T-cell (primary cell): ENCODE data around the gene LMOD2. TPM values are rescaled to one million over a fixed set of nuclear protein-coding genes. Genes with fewer than 3 reads are reported as not detected.
"Not testable (repeated sequence)": the region's sequence is repeated elsewhere in the genome, so short reads cannot be mapped to it uniquely, and the experiment has no call there.

Source experiments
- ATAC-seq, 4 experiments: fragments of 200-7000 bp in 3 of 4; fragments of 150-1000 bp in 1 of 4; cut with Tn5 transposase; replicated peaks in 1 of 4; 1 replicate in 3 of 4; 2 replicates in 1 of 4; pipeline ENCODE4 v1.10.0; 2021; ENCODE audit warnings: moderate library complexity in 3 of 4, mild to moderate bottlenecking in 2 of 4, moderate number of reproducible peaks in 1 of 4
- CTCF ChIA-PET, 2 donors: fragments of 300-600 bp; sonication (Branson Sonifier 250); formaldehyde crosslinking; loops; one replicate each; lab custom pipeline; 2022; ENCODE audit warnings: antibody characterized with exemption in 2 of 2; lab: Charles Lee
- POLR2A ChIA-PET, 2 donors: fragments of 300-600 bp; sonication (Branson Sonifier 250); formaldehyde crosslinking; loops; one replicate each; lab custom pipeline; 2022; ENCODE audit warnings: antibody characterized with exemption in 2 of 2; lab: Charles Lee
- DNase-seq, 35 experiments: peaks; one replicate each; pipeline versions ENCODE4 v3.0.0 to v3.0.0-alpha.2; 2013 to 2023
- H3K27ac ChIP-seq: one replicate; pipeline ENCODE4 v1.5.1; 2013; ENCODE audit warnings: low read length
- H3K27me3 ChIP-seq, 2 experiments: replicated peaks in 1 of 2; 1 replicate in 1 of 2; 2 replicates in 1 of 2; pipeline versions ENCODE4 v1.6.1 to v1.7.0; 2013; ENCODE audit warnings: low read length in 1 of 2, mixed read lengths in 1 of 2; ENCODE audit not compliant: control insufficient read depth in 2 of 2, insufficient read depth in 2 of 2; ENCODE audit errors: extremely low read depth in 1 of 2
- H3K36me3 ChIP-seq, 2 donors: 1 replicate in 1 of 2; 2 replicates in 1 of 2; pipeline versions ENCODE4 v1.6.1 to v1.7.0; 2013; ENCODE audit warnings: low read length in 1 of 2; ENCODE audit not compliant: control insufficient read depth in 2 of 2, insufficient read depth in 1 of 2; ENCODE audit errors: extremely low read depth in 1 of 2
- H3K4me1 ChIP-seq, 2 experiments: 1 replicate in 1 of 2; 2 replicates in 1 of 2; pipeline versions ENCODE4 v1.6.1 to v1.7.0; 2013; ENCODE audit warnings: low read length in 2 of 2, mixed read lengths in 1 of 2; ENCODE audit not compliant: insufficient read depth in 2 of 2, control insufficient read depth in 1 of 2; ENCODE audit errors: extremely low read depth in 1 of 2
- H3K4me3 ChIP-seq, 2 donors: 1 replicate in 1 of 2; 2 replicates in 1 of 2; pipeline versions ENCODE4 v1.5.1 to v1.7.0; 2013; ENCODE audit warnings: mild to moderate bottlenecking in 2 of 2, low read length in 1 of 2, moderate library complexity in 1 of 2; ENCODE audit not compliant: control insufficient read depth in 1 of 2; ENCODE audit errors: extremely low read depth in 1 of 2
- H3K9me3 ChIP-seq: 2 replicates; pipeline ENCODE4 v1.7.0; 2013
- H3K27ac Mint-ChIP-seq, 2 donors: one replicate each; pipeline ENCODE4 v1.8.0; 2020 to 2021; ENCODE audit warnings: mild to moderate bottlenecking in 2 of 2, mixed read lengths in 2 of 2
- H3K27me3 Mint-ChIP-seq, 2 donors: one replicate each; pipeline ENCODE4 v1.8.0; 2021 to 2022; ENCODE audit warnings: mixed read lengths in 2 of 2
- H3K36me3 Mint-ChIP-seq: one replicate; pipeline ENCODE4 v1.8.0; 2021; ENCODE audit warnings: mixed read lengths
- H3K4me1 Mint-ChIP-seq, 3 donors: one replicate each; pipeline ENCODE4 v1.8.0; 2020 to 2022; ENCODE audit warnings: mixed read lengths in 3 of 3, mild to moderate bottlenecking in 1 of 3
- H3K4me3 Mint-ChIP-seq, 3 donors: one replicate each; pipeline ENCODE4 v1.8.0; 2020 to 2022; ENCODE audit warnings: mild to moderate bottlenecking in 3 of 3, mixed read lengths in 3 of 3, moderate library complexity in 3 of 3
- H3K9me3 Mint-ChIP-seq, 3 donors: one replicate each; pipeline ENCODE4 v1.8.0; 2020 to 2022; ENCODE audit warnings: mixed read lengths in 3 of 3
- WGBS: methylation state at CpG from one replicate; pipeline ENCODE4 v1.1.5; 2013; ENCODE audit warnings: missing lambda C conversion rate; ENCODE audit not compliant: insufficient coverage; 5-methylcytosine and 5-hydroxymethylcytosine counted together
- total RNA-seq, 35 experiments: library from RNA in 6 of 35; stranded (reverse) in 6 of 35; fragments of 120-200 nt in 1 of 35; gene quantifications; one replicate each; pipeline versions ENCODE4 v1.2.1 to v1.2.4 and lab custom pipeline; 2013 to 2026

LMOD2 gene
- total RNA-seq, 5 donors from 2014 or later (not counting 1 experiment from before 2014, with no cell fraction given): not detected

- no peaks in the 10 kb centered on the region for H3K27me3 ChIP-seq
- no peak overlapping the region for H3K4me3 Mint-ChIP-seq
- H3K27ac Mint-ChIP-seq: no peak overlapping the region
- H3K4me3 ChIP-seq: no peak overlapping the region
- WGBS: no CpG with 5 or more reads among the region's 2 CpGs
- no peak for DNase-seq
- H3K27ac ChIP-seq: no peak overlapping the region
- H3K4me1 ChIP-seq: no peaks in the 10 kb centered on the region
- no peaks in the 10 kb centered on the region for H3K36me3 ChIP-seq
- H3K27me3 Mint-ChIP-seq: peaks cover 6 to 30% of the 10 kb centered on the region in 2 donors
- H3K9me3 Mint-ChIP-seq: no peaks in the 10 kb centered on the region
- ChIA-PET POLR2A (interaction anchor here in 1 of 2 donors (0.5 kb wide), 1 partner anchor 182 kb away, joined by 5 read pairs; no protein-coding TSS in a partner anchor), CTCF (interaction anchor here in 1 of 2 donors (0.6 kb wide), 1 partner anchor 108 kb away, joined by 3 read pairs; no protein-coding TSS in a partner anchor)
- H3K36me3 Mint-ChIP-seq: no peaks in the 10 kb centered on the region
- ATAC-seq: no peak
- peaks cover 0 to 3% (median 0%) of the 10 kb centered on the region in 3 donors for H3K4me1 Mint-ChIP-seq
- no peaks in the 10 kb centered on the region for H3K9me3 ChIP-seq
These were observed 27.8 kb upstream of the LMOD2 start for GRCh38 chr7:123627851-123628250.

GRCh38 chr7:123628829-123629228 is 26.8 kb upstream of the LMOD2 start:
- 89% methylated on average over 3 of the region's 5 CpGs for WGBS

GRCh38 chr7:123629281-123629680 is 26.4 kb upstream of the LMOD2 start:
- no peaks in the 10 kb centered on the region for H3K36me3 Mint-ChIP-seq
- H3K9me3 Mint-ChIP-seq: no peaks in the 10 kb centered on the region
- peaks cover 6 to 34% of the 10 kb centered on the region in 2 donors for H3K27me3 Mint-ChIP-seq
- ChIA-PET POLR2A (no interaction called here), CTCF (no interaction called here)
- H3K27ac Mint-ChIP-seq: no peak overlapping the region
- no peaks in the 10 kb centered on the region for H3K27me3 ChIP-seq
- H3K4me1 ChIP-seq: no peaks in the 10 kb centered on the region
- H3K36me3 ChIP-seq: no peaks in the 10 kb centered on the region
- DNase-seq: no peak
- peaks cover 0 to 3% (median 0%) of the 10 kb centered on the region in 3 donors for H3K4me1 Mint-ChIP-seq
- no peaks in the 10 kb centered on the region for H3K9me3 ChIP-seq
- H3K4me3 ChIP-seq: no peak overlapping the region
- no peak for ATAC-seq
- H3K27ac ChIP-seq: no peak overlapping the region
- no peak overlapping the region for H3K4me3 Mint-ChIP-seq
- no CpG with 5 or more reads among the region's 1 CpG for WGBS

More at GRCh38 chr7:123628829-123629228, 26.8 kb upstream of the LMOD2 start:
- Mint-ChIP-seq H3K9me3 (no peaks in the 10 kb centered on the region), H3K27me3 (peaks cover 6 to 34% of the 10 kb centered on the region in 2 donors), H3K27ac (no peak overlapping the region), H3K36me3 (no peaks in the 10 kb centered on the region), H3K4me3 (no peak overlapping the region), H3K4me1 (peaks cover 0 to 3% (median 0%) of the 10 kb centered on the region in 3 donors)
- ChIA-PET POLR2A (no interaction called here), CTCF (no interaction called here)
- Histone ChIP-seq H3K4me1 (no peaks in the 10 kb centered on the region), H3K4me3 (no peak overlapping the region), H3K36me3 (no peaks in the 10 kb centered on the region), H3K27me3 (no peaks in the 10 kb centered on the region), H3K27ac (no peak overlapping the region), H3K9me3 (no peaks in the 10 kb centered on the region)
- ATAC-seq (no peak), DNase-seq (no peak)

GRCh38 chr7:123632808-123633207 is 22.9 kb upstream of the LMOD2 start:
- no peaks in the 10 kb centered on the region for H3K36me3 Mint-ChIP-seq
- H3K27me3 ChIP-seq: no peaks in the 10 kb centered on the region
- WGBS: 80% methylated on average over 1 of the region's 2 CpGs
- POLR2A ChIA-PET: interaction anchor here in 1 of 2 donors (0.6 kb wide), 1 partner anchor 1680 kb away, joined by 5 read pairs; no protein-coding TSS in a partner anchor
- H3K27ac Mint-ChIP-seq: no peak overlapping the region
- no peak overlapping the region for H3K27ac ChIP-seq
- no peaks in the 10 kb centered on the region for H3K9me3 Mint-ChIP-seq
- H3K27me3 Mint-ChIP-seq: peaks cover 12 to 31% of the 10 kb centered on the region in 2 donors
- H3K4me3 Mint-ChIP-seq: no peak overlapping the region
- H3K4me1 ChIP-seq: no peaks in the 10 kb centered on the region
- ATAC-seq (no peak), DNase-seq (no peak)
- CTCF ChIA-PET: no interaction called here
- H3K4me1 Mint-ChIP-seq: no peaks in the 10 kb centered on the region
- H3K36me3 ChIP-seq: no peaks in the 10 kb centered on the region
- no peaks in the 10 kb centered on the region for H3K9me3 ChIP-seq
- H3K4me3 ChIP-seq: no peak overlapping the region

GRCh38 chr7:123633553-123633952 is 22.1 kb upstream of the LMOD2 start:
- H3K4me3 Mint-ChIP-seq: no peak overlapping the region
- ChIA-PET POLR2A (no interaction called here), CTCF (interaction anchor here (0.6 kb wide), 2 partner anchors 19 to 51 kb away, joined by 3 to 4 read pairs; no protein-coding TSS in a partner anchor)
- no peaks in the 10 kb centered on the region for H3K36me3 ChIP-seq
- WGBS: no CpG with 5 or more reads among the region's 7 CpGs
- no peak overlapping the region for H3K27ac ChIP-seq
- H3K27ac Mint-ChIP-seq: no peak overlapping the region
- no peak overlapping the region for H3K4me3 ChIP-seq
- H3K9me3 Mint-ChIP-seq: no peaks in the 10 kb centered on the region
- no peaks in the 10 kb centered on the region for H3K27me3 ChIP-seq
- H3K9me3 ChIP-seq: no peaks in the 10 kb centered on the region
- no peaks in the 10 kb centered on the region for H3K4me1 Mint-ChIP-seq
- ATAC-seq (no peak), DNase-seq (no peak)
- no peaks in the 10 kb centered on the region for H3K4me1 ChIP-seq
- no peaks in the 10 kb centered on the region for H3K36me3 Mint-ChIP-seq
- H3K27me3 Mint-ChIP-seq: peaks cover 17 to 27% of the 10 kb centered on the region in 2 donors

GRCh38 chr7:123634011-123634573 is 21.6 kb upstream of the LMOD2 start:
- H3K27ac ChIP-seq, POLR2A ChIA-PET, ATAC-seq, H3K36me3 ChIP-seq, H3K4me3 ChIP-seq, H3K9me3 ChIP-seq, DNase-seq, H3K4me1 Mint-ChIP-seq, H3K36me3 Mint-ChIP-seq, H3K27ac Mint-ChIP-seq, H3K4me3 Mint-ChIP-seq, H3K9me3 Mint-ChIP-seq, H3K4me1 ChIP-seq, H3K27me3 ChIP-seq: not testable (repeated sequence)
- CTCF ChIA-PET: interaction anchor here (0.5 to 0.8 kb wide), 4 partner anchors 10 to 50 kb away, joined by 3 to 4 read pairs (median 4); no protein-coding TSS in a partner anchor
- no CpG with 5 or more reads among the region's 2 CpGs for WGBS
- H3K27me3 Mint-ChIP-seq: peaks cover 20 to 26% of the 10 kb centered on the region in 2 donors
